GM19025 (cell line): ENCODE results near the gene C11orf16.
"Not testable (repeated sequence)": the region's sequence is repeated elsewhere in the genome, so short reads cannot be mapped to it uniquely, and the experiment has no call there.

Experiments used
- ATAC-seq: cut with Tn5 transposase; IDR thresholded peaks from one replicate; pipeline ENCODE4 v1.9.1; 2021; ENCODE audit warnings: mild to moderate bottlenecking, low read depth, moderate library complexity; ENCODE audit not compliant: unreplicated experiment

Gene C11orf16

DNA sequence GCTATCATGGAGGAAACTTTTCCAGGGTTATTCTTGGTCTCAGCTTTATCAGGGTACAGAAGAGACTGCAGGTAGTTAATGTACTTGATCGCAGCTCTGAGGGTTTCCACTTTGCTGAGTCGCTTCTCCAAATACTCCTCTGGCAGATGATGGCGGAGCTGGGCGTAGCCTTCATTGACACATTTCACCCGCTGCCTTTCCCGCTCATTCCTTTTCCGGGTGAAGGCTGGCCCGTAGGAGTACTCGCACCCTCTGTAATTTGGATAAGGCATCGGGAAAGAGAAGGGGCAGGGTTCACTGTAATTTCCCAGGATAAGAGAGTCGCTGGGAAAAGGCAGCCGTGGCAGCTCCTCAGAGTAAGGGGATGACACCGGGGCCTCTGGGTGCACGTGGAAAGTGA, 4.9 kb upstream of the C11orf16 start:
- ATAC-seq = no peak

GRCh38 chr11:8937159-8937558, 4.4 kb upstream of the C11orf16 start:
- ATAC-seq = peak; percentile 66

- ATAC-seq = not testable (repeated sequence)
Measured at GRCh38 chr11:8935789-8936188, 3.0 kb upstream of the C11orf16 start.

DNA sequence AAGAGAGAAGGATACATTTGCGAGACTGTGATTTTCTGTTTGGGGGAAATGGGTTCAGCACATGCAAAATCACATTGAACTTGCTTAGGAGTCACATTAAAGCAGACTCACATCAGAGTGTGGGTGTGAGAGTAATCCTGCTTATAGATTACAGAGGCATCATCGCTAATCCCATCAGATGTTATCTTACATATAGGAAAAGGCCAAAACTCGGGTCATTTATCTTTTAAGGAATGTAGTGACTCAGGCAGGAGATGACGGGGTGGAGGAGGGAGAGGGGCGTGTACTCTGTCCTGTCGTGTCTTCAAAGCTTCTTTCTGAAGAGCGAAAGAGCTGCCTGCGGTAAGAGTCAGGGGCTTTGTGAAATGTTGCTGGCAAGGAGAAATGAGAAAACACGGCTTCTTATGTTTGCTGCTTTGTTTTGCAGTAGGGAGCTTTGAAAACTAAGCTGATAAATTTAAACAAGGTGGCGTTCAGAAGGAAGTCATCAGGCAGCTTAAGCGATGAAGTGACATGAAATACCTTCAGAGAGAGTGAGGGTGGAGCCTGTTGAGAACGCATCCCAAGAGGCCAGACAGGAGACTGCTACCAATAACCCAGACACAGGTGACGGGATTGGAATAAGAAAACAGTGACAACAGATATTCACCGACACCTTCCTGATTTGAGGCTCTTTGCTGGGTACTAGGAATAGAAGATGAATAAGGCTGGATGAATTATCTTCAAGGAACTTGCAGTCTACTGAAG, 2.2 kb upstream of the C11orf16 start:
- ATAC-seq = no peak

DNA sequence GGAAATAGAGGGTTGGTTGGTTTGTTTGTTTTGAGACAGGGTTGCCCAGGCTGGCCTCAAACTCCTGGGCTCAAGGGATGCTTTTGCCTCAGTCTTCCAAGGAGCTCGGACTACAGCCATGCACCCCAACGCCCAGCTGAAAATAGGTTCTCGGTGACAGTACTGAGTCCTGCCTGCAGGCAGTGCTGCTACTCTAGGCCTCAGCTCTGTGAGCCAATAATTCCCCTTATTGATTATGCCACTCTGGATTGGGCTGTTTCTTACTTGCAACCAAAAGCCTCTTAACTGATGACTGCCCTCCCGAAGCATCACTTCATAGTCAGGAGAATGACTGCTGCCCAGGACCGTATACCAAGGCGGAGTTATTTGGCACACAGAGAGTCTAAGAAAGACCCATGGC, 1.2 kb upstream of the C11orf16 start:
- ATAC-seq = no peak

DNA sequence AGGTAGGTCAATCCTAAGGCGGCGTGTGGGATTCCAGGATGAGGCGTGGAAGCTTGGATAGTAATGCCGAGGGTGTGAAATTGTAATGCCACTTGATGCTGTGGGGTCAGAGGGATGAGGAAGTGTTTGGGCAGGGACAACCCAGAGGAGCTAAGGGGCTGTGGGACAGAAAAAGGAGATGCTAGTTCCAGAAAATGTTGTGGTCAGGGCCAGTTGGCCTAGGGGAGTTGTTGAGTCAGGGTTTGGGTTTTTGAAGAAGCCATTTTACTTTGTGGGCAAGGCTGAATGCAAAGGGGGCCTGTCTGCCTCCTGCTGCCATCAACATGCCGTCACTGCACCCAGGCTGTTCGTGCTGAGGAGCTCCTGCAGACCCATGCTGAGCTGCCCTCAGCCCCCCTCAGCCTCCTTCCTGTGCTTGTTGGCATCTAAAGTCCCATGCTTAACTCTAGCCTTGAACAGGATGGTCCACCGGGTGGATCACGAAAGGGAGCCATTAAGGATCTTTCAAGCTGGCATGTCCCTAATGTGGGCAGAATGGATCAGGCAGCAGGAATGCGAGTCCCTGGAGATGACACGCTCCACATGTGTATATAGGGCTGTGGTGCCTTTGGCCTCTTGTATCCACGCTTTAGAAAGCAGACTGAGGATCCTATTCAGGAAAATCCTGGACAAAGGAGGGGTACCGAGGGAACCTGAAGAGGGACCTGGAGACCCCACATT, 2.1 kb downstream of the C11orf16 start:
- no peak for ATAC-seq

DNA sequence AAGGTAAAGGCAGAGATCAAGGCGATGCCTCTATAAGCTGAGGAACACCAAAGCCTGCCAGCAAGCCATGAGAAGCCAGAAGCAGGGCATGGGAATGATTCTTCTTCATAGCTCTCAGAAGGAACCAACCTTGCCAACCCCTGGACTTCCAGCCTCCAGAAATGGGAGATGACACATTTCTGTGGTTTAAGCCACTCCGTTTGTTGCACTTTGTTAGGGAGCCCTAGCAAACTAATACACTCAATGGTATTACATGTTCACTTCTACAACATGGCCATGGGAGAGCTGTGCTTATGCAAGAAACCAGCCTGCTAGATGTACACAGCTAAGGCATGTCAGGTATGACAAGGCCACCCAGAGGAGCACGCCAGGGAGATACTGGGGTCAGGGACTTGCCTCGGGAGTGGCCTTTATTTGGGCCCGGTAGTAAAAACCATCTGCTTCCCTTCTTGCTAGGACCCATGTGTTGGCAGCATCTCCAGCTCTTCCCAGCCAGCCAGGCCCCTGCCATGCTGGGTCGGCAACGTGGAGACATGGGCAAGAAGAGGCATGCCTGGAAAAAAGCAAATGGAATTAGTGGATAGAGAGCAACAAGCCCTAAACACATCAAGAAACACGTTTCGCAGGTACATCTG, 3.6 kb downstream of the C11orf16 start:
- no peak for ATAC-seq

DNA sequence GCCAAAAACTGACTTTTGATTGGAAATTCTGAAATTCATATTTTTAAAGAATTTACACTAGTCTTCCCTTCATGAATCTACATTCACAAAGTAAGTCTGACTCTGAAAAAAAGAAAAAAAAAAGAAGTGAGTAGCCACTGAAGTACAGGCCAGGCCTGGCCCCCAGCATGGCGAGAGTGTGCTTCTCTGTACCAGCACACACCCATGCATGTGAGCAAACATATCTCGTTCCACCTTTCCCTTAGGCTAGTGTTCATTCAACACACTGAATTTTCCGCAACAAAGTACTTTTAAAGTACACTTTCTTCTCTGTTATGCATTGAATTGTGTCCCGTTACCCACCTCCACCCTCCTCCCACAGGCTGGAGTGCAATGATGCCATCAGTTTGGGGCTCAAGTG, 4.5 kb downstream of the C11orf16 start:
- ATAC-seq = no peak

- ATAC-seq = no peak
Measured at GRCh38 chr11:8927233-8927632, 5.5 kb downstream of the C11orf16 start.

DNA sequence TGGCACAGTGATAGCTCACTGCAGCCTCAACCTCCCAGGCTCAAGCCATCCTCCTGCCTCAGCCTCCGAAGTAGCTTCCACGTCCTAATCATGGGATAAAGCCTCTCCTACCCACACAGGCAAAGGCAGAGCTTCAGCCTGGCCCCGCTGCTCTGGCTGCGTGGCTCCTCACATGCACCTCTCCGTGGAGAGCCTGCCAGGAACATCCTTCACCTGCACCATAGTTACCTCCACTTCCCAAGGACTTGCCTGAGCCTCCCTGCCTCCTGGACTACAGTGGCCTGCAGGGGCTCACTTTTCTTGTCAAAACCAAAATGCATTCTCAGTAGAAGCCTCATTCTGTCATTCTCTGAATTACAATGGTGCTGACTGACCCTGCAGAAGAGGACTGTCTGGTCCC, 6.5 kb downstream of the C11orf16 start:
- no peak for ATAC-seq

- ATAC-seq = no peak
Measured at GRCh38 chr11:8925711-8926110, 7.0 kb downstream of the C11orf16 start.

DNA sequence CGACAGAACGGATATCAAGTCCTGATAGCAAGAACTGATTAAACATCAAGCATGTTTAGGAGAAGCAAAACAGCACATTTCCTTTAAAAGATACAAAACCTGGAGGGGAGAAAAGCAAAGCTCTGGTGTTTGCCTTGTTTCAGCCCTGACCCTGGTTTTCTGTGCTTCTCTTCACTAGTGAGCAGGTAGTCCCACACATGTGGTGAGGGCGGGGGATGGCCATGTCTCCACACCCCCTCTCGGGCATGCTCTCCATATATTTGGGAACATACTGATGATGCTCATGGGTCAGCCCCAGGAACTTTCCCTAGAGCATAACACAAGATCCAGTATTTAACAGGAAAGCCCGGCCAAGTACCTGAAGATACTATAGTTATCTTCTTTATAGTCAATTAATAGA, 10.1 kb downstream of the C11orf16 start:
- ATAC-seq = no peak

GRCh38 chr11:8917157-8917825, 15.5 kb downstream of the C11orf16 start:
- no peak for ATAC-seq

DNA sequence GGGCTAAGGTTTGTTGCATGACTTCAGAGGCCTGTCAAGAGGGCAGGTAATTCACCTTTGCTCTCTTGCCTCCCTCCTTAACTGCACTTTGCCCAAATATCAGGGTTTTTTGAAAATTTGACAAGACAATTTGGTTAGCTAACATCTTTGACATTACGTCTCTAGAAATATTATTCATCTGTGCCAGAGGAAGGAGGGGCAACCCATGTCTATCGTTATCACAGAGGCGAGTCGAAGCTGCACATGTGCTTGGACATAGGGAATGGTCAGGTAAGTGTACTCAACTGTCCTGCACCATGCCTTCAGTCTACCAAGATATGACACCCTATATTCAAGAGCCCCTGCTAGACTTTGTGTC, 18.1 kb downstream of the C11orf16 start:
- no peak for ATAC-seq

- ATAC-seq = no peak
Measured at GRCh38 chr11:8913961-8914660, 18.6 kb downstream of the C11orf16 start.

- ATAC-seq = peak; percentile 72
Measured at GRCh38 chr11:8911029-8911823, 21.5 kb downstream of the C11orf16 start, which contains the start of gene AKIP1. TSS of gene AKIP1 (plus strand) at chr11:8911189. CDS start at chr11:8911450, 261 bp downstream.

- no peak for ATAC-seq
Measured at GRCh38 chr11:8910649-8911026, 22.1 kb downstream of the C11orf16 start.

DNA sequence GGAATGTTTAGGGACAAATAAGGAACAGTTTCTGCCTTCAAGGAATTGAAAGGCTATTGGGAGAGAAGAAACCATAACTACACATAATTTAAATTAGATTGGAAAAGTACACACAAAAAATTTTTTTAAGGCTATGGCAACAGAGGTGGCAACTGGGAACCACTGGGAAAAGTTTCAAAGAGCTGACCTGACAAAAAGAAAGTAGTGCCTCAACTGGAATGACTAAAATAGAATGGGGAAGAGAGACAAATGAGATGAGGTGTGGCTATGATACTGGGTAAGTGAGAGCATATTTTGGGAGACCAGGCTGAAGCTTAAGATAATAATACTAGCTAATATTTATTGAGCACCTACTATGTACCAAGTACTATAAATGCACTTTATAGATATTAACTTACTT, 24.6 kb downstream of the C11orf16 start:
- no peak for ATAC-seq

DNA sequence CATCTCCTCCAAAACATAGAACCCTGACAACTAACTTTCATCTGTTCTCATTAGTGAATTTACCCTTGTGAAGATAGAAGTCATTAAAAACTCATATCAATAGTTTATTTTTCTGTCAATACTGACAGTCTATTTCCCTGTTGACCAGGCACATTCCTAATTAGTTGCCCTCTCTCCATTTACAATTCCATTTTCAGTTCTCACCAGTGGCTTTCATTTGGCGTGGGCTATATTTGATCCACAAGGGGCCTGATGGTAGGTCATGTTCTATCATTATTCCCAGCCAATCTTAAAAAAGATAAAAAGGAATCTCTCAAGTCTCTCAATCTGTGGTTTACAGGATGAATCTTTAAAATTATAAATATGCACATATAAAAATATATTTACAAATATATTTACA, 25.6 kb downstream of the C11orf16 start:
- no peak for ATAC-seq
